Measurements from ENCODE around the gene MTG2. TPM values are rescaled to one million over a fixed set of nuclear protein-coding genes. Genes with fewer than 3 reads are reported as not detected.

The MTG2 gene
- total and polyA plus RNA-seq, 2 of the 13 experiments (the other 11 are each of a cell fraction or from before 2014, with no cell fraction given): 20.4 to 37.8 TPM

GRCh38 chr20:62239278-62239879 lies 56.6 kb downstream of the MTG2 start (continued):
- TF ChIP-seq THAP9 (CRISPR knock-in tag; IDR thresholded peaks at IDR 0.05; ENCODE audit: borderline replicate concordance) (peak; percentile 73), RBFOX2 (IDR thresholded peaks at IDR 0.05; ENCODE audit: low read depth, low read length) (0 out of 2 replicates have a peak, but pooled peaks have one; percentile 35), ZNF883 (CRISPR knock-in tag; IDR thresholded peaks at IDR 0.05; ENCODE audit: not compliant biosample characterization) (peak; percentile 49), JUN (CRISPR knock-in tag; IDR thresholded peaks at IDR 0.05) (no peak), MIER2 (CRISPR knock-in tag; IDR thresholded peaks at IDR 0.05) (no peak), ZFY (CRISPR knock-in tag; IDR thresholded peaks at IDR 0.05) (peak; percentile 48), ZBTB37 (CRISPR knock-in tag; IDR thresholded peaks at IDR 0.05) (peak; percentile 10; the same call in 1 of the 2 replicates), ZNF451 (CRISPR knock-in tag; IDR thresholded peaks at IDR 0.05) (0 out of 2 replicates have a peak, but pooled peaks have one; percentile 34), ZSCAN12 (CRISPR knock-in tag; IDR thresholded peaks at IDR 0.05) (no peak), ZNF550 (CRISPR knock-in tag; IDR thresholded peaks at IDR 0.05; ENCODE audit: borderline replicate concordance) (no peak), ZNF296 (CRISPR knock-in tag; conservative IDR thresholded peaks at IDR 0.05) (peak; percentile 74; the same call in 1 of the 2 replicates), FOXK1 (CRISPR knock-in tag; IDR thresholded peaks at IDR 0.05; ENCODE audit: borderline replicate concordance, low read depth) (peak; percentile 11; the same call in 1 of the 2 replicates), ZIK1 (CRISPR knock-in tag; IDR thresholded peaks at IDR 0.05; ENCODE audit: borderline replicate concordance, low read depth) (peak; percentile 29; the same call in 1 of the 2 replicates), SKI (IDR thresholded peaks at IDR 0.05; ENCODE audit: partially characterized antibody) (no peak), ZNF770 (CRISPR knock-in tag; IDR thresholded peaks at IDR 0.05) (peak; percentile 17; the same call in 1 of the 2 replicates), ELF1 (CRISPR knock-in tag; IDR thresholded peaks at IDR 0.05) (no peak; the same call in 1 of the 2 replicates), ZNF496 (CRISPR knock-in tag; IDR thresholded peaks at IDR 0.05; ENCODE audit: insufficient replicate concordance) (no peak), MAZ (IDR thresholded peaks at IDR 0.05; ENCODE audit: borderline replicate concordance, low read depth, low read length) (no peak), MAZ (CRISPR knock-in tag; IDR thresholded peaks at IDR 0.05; ENCODE audit: low read depth) (peak; percentile 46; the same call in 1 of the 2 replicates)
- TF ChIP-seq, protein P1, sequence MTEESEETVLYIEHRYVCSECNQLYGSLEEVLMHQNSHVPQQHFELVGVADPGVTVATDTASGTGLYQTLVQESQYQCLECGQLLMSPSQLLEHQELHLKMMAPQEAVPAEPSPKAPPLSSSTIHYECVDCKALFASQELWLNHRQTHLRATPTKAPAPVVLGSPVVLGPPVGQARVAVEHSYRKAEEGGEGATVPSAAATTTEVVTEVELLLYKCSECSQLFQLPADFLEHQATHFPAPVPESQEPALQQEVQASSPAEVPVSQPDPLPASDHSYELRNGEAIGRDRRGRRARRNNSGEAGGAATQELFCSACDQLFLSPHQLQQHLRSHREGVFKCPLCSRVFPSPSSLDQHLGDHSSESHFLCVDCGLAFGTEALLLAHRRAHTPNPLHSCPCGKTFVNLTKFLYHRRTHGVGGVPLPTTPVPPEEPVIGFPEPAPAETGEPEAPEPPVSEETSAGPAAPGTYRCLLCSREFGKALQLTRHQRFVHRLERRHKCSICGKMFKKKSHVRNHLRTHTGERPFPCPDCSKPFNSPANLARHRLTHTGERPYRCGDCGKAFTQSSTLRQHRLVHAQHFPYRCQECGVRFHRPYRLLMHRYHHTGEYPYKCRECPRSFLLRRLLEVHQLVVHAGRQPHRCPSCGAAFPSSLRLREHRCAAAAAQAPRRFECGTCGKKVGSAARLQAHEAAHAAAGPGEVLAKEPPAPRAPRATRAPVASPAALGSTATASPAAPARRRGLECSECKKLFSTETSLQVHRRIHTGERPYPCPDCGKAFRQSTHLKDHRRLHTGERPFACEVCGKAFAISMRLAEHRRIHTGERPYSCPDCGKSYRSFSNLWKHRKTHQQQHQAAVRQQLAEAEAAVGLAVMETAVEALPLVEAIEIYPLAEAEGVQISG (CRISPR knock-in tag; IDR thresholded peaks at IDR 0.05): 0 out of 2 replicates have a peak, but pooled peaks have one; percentile 19

Measured in HepG2 (cell line).